HG02623 (cell line): ENCODE results near the gene SLC2A2.

Experiments
- ATAC-seq: cut with Tn5 transposase; IDR thresholded peaks from one replicate; pipeline ENCODE4 v1.9.1; 2021; ENCODE audit warnings: moderate library complexity; ENCODE audit not compliant: unreplicated experiment

The SLC2A2 gene

DNA sequence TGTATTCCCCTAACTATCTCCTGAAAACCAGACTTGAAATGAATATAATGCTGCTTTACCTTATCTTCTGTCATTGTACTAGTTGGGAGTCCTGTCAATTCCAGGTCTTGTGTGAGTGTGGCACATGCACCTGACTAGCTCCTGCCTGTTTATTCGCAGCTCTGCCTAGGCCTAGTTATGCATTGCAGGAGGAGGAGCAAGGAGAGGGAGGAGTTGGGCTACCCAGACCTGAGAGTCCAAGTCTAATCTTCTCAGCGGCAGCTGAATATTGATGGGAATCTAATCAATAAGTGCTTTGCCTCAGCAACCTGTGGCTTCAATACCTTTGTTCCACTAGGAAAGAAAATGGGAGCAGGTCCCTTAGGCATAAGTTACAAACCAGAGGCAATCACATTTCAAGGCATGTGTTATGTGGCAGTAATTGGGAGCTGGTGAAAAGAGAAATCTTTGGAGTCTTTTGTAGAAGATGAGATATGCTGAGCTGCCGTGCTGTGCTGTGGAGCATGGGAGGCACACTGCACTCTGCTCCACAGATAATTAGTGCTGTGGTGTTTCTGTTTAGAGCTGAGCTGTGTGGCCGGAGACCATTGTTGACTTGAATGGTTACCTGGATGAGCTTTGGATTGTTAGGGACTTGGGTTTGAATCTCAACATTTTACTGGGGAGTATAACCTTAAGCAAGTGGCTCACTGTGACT is at the start of gene SLC2A2:
SLC2A2 (minus strand) TSS at position 124 of the 697 bp plus-strand sequence; CDS start at position 74, 50 bp downstream.
- no peak for ATAC-seq

DNA sequence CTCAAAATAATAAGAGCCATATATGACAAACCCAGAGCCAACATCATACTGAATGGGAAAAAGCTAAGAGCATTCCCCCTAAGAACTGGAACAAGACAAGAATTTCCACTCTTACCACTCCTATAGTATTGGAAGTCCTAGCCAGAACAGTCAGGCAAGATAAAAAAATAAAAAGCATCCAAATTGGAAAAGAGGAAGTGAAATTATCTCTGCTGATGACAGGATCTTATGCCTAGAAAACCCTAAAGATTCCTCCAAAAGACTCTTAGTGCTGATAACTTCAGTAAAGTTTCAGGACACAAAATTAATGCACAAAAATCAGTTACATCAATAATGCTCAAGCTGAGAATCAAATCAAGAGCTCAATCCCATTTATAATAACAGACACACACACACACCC is 45.9 kb upstream of the SLC2A2 start:
- ATAC-seq = no peak

DNA sequence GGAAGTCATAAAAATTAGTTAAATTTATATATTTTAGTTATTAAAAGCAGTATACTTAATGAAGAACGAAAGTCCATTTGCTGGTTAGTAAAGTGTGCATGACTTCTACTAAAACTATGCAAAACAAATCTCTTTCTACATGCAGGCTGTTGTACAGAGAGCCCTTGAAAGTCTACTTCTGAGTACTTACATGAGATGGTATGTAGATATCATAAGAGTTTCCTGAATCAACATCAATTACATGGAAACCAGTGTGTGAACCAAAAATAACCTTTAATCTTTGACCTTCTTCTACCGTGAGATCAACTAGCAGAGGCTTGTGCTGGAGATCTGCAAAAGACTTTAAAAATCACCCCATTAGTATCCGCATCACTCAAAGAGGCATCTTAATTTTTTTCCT is 42.1 kb upstream of the SLC2A2 start:
- no peak for ATAC-seq

DNA sequence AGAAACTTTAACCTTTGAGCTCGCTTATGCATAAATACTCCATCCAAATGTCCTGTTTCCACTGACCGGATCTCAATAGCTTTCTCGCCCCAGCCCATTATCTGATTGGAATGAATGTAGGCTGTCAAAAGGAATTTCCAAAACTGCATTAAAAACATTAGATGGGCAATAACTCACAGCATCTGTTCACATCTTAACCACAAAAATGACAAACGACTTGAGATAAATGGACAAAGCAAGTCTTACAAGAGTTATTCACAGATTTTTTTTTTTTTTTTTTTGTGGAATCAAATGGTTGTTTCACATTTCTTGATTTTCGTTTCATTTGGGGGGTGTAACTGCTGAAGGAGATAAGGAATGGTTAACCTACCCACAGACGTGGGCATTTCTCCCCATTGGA is 39.7 kb upstream of the SLC2A2 start:
- ATAC-seq = no peak

DNA sequence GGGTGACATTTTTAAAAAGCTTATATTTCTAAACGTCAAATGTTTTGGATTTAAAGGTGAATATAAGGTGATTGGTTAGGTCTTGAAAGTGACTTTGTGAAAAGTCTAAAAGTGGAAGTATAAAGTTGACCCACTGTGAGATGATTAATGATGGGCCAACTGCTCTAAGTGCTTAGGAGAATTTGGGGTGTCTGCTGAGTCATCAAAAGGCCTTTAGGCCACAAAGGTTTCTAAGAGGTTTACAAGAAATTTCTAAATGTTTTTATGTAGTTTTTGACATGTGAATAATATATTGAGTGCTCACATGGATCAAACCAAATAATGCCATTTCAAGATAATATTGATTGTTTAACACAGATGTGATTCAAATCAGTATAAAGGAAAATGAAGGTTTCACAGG is 39.2 kb upstream of the SLC2A2 start:
- no peak for ATAC-seq

DNA sequence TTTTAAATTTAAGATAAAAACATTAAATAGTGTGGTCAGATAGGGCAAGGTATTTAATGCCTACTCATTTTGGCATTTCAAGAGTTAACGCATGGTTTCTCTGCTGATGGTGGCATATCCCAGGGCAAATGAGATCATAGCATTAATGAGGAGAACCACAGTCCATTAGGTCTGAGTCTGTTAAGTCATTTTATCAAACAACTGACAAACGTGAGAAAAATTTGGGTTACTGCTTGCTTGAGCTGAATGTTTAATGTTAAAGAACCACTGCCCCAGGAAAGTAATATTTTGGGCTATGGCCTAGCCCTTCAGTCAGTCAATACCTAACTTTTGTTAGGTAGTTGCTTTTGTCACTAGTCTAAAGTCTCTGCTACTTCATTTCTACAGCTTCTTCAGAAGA is 37.9 kb upstream of the SLC2A2 start:
- no peak for ATAC-seq

DNA sequence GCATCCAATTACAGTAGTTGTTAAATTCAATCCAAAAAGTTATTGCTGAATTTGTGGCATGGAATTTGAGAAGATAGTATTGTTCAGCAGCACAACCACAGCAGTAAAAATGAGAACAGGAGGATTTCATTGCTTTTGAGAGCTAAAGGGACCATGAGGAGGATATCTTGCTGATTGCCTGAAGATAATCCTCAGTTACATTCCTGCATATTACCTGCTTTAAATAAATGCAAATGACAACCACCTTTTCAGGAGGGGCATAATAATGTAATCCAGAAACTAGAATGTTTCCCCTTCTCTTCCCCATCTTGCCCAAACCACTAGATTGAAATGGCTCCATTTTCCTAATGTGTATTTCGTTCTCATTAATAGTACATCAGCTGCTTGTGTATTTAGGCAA is 35.2 kb upstream of the SLC2A2 start:
- ATAC-seq = no peak

DNA sequence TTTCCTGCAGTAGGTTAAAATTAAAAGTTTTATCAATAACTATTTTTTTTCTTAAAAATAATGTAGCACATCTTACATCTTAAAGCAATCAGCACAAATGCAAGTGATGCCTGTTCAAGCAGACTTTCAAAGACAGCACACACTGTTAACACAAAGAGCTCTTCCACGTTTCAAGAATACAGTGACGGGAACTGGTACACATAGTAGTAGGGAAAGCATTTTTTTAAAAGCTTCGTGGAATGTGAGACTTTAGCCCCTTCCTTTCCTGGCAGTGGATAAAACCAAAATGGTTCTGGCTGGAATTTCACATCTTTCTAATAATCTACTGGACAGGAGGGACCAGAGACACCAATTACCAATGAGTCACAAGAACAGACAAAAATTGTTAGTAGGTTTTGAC is 33.5 kb upstream of the SLC2A2 start:
- ATAC-seq = no peak

DNA sequence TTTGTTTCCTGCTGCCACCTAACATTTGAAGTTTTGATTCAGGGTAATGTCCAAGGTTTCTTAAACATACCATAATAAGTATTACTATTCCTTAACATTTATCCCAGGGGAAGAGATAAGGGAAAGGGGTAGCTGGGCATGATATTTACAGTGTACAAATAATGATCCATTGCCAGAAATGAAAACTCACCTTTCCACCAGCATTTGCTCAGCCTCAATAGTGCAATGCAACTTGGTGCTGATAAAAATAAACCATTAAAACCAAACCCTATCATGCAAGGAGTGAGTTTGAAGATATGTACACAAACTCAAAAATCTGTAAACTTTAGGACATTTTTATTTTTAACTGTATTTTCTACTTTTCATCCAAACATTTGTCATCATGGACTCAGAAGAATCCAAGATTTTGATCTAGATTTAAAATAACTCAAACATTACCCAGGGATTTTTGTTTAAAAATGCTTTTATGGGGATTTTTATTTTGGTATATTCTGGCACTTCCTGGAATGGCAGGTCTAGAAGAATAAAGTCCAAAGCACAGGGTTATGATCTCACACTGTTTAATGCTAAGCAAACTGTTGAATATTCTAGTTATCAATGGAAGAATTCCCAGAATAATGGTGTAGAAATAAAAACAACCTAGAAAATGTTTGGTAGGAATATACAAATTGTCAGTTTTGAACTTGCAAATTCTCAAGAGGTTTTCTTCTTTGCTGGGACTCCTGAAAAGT is 32.5 kb upstream of the SLC2A2 start:
- no peak for ATAC-seq

DNA sequence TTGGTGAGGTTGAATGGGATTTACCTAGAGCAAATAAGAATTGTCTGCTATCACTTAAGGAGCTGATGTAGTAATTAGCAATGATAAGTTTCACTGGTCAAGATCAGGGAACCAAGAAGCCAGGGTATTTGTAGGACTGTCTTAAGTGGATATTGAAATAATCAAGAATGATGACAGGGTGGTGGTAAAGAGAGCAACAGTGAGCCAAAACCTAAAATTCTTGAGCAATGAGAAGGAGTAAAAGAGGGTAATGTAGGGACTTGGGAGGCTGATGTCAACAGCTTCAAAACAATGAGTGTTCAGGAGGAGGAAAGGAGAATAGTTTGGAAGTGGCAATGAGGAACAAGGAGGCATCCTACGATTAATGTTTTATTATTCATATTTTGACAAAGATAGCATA is 31.5 kb upstream of the SLC2A2 start:
- ATAC-seq = no peak

DNA sequence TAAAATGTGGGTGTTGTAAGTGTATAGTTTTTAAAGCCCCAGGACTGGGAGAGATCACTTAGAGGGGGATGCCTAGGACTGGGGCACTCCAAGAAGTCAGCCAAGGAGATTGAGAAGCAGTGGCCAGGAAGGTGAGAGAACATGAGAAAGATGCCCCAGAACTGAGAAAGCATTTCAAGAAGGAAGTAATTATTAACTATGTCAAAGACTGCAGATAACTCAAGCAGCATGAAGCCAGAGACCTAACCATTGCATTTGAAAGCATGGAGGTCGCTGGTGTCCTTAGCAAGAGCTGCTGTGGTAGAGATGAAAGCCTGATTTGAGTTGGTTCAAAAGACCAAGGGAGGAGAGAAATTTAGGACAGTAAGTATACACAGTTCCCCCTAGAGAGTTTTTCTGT is 30.6 kb upstream of the SLC2A2 start:
- no peak for ATAC-seq

DNA sequence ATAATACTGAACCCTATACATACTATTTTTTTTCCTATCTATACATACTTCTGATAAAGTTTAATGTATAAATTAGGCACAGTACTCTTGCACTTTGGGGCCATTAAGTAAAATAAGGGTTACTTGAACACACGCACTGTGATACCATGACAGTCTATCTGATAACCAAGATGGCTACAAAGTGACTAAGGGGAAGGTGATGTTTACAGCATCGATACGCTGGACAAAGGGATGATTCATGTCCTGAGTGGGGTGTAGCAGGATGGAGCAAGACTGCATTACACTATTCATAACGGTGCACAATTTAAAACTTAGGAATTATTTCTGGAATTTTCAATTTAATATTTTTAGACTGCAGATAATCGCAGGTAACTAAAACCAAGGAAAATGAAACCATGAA is 30.0 kb upstream of the SLC2A2 start:
- no peak for ATAC-seq

DNA sequence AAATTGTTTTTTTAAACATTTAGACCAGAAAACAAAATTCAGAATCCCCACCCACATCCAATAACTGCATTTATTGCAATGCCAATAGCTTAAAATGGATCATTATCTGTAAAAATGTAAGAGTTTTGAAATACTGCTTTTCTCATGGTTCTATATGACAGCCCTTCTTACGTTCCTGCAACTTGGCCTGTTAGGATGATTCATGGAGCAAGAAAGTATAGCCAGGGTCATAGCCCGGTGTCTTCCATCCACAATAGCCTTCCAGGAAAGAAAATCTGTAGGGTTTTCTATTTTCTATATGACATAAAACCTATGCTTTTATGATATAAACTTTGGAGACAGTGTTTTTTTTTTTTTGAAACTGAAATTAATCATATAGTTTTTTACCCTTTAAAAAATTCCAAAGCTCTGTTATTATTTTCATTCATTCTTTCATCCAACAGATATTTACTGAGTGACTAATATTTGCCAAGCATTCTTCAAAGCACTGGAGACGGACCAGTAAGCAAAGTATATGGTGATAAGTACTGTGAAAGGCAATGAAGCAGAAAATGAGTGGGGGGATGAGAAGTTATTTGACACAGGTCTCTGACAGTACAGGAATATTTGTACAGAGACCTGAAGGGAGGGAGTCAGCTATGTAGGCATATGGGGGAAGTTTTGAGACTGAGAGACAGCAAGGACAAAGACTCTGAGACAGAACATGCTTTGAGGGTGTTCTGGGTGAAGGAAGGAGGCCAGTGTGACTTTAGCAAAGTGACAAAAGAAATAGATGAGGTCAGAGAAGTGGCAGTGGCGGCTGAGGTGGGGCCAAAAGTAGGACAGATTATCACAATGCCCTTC is 29.0 kb upstream of the SLC2A2 start:
- no peak for ATAC-seq

DNA sequence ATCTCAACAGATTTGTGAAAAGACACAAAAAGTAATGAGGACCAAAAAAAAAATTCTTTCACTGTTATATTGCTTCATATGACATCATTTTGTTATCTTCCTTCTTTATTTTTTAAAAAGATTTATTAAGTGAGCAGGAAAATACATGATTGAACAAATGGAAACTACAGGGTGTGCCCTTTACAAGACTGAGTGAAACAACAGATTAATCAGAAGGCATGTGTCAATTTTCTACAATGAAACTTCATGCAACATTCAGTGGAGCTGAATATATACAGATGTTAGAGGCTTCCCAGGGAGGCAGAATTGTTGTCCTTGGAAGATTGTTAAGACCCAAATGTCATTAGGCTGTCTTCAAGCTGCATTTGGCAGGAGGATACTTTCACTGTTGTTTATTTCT is 28.4 kb upstream of the SLC2A2 start:
- ATAC-seq = no peak

DNA sequence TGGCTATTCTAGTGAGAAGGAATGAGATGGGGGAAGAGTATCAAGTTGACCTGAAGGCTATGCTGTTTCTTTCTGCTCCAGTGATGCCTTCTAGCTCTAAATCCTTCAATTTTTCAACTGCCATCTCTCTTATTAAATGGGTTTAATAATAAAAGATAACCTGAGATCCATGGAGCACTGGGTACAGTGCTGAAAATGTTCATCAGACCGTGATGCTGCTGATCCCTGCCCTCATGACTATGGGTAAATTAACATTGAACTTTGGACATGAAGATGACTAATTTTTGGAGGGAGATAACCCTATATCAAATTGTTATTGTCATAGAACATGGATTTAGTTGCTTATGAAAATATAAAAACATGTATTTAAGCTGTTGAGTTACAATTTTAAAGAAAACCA is 27.7 kb upstream of the SLC2A2 start:
- no peak for ATAC-seq

DNA sequence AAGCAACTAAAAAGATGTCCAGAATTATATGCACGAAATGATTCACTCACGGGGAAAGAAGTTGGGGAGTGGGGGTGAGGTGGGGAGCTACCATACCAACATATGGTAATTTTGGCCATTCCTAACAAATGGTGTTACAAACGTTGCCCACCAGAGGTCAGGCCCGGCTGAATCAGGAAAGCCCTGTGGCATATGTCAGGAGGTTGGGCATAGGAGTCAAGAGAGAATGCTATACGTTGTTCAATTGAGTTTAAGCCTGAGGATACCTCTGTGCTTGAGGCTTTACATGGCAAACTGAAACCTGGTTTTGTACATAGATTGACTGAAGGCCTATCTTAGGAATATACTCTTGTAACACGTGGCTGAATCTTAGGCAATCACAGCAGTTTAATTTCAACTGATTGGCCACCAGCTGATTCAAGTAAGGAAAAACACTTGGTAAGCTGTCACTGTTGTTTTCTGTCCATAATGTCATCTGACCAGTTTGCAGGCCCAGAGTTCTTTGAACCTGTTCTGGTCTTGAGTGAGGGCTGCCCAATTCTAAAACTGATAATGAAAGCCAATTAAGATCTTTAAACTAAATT is 23.4 kb upstream of the SLC2A2 start:
- peak; percentile 85 for ATAC-seq

DNA sequence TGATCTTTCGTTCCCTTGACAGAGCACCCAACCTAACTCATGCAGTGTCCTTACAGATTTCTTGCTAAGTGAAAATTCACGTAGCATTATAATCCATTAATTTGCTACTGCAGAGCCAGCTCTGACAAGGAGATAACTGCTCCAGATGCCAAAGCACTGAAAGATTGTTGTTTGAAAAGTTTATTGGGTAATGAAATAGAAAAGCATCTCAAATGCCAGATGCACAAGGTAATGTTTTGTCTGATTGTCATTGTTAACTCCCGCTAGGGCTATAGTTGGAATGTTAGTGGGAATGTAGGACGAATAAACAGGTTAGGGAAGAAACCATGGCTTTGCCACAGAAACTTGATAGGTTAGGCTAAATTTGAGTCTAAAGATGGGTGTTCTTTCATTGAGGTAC is 20.2 kb upstream of the SLC2A2 start:
- ATAC-seq = no peak

DNA sequence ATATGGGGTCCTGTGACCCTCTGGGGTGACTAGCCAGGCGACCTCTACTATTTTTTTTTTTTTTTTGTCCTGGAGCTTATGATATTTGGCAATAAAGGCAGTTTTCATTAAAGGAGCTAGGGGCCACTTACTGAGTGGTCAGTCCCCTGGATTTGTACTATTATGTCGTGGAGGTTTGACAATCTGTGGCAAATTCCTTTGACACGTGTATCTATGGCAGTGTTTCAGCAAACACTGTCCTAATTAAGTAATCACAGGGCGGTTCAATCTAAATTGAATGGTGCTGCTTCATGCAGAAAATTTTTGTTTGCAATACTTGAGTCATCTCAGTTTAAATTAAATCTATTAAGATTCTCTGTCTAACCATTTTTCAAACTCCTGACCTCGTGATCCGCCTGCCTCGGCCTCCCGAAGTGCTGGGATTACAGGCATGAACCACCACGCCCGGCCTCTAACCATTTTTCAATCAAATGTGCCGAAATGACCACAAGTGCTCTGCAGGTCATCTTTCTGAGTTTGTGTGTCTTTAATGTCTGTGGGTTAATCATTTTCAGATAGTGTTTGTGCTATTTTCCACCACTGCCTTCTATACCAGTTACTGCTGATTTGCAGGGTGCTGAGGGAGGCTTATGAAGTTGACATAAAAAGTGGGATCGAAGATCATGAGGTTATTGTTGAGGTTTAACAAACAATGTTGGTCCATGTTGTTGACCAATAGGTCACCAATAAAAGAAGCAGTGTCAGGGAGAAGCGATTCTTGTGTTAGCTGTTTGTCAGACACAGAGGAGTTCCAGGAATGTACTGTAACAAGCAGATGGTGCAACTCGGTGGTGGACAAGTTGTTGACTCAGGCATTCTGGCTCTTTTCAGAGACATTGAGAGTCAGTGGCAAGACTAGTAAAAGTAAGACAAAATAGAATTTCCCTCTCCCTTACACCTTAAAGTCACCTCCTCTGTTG is 18.6 kb upstream of the SLC2A2 start:
- no peak for ATAC-seq

DNA sequence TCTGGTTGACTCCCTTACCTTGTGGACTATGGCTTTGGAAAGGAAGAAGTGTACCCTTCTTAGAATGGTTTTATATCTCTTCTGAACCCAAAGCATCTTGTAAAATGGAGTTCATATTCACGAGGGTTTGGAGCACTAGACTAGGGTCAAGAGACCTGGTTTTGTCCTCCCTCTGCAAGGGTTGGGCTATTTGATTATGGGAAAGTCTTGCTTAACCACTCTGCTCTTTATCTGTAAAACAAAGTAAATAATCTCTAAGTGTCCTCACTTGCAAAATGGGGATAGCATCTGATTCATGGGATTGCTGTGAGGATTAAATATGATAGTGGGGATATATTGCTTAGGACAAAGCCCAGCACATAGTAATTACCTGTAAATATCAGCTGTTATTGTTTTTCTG is 17.9 kb upstream of the SLC2A2 start:
- no peak for ATAC-seq

DNA sequence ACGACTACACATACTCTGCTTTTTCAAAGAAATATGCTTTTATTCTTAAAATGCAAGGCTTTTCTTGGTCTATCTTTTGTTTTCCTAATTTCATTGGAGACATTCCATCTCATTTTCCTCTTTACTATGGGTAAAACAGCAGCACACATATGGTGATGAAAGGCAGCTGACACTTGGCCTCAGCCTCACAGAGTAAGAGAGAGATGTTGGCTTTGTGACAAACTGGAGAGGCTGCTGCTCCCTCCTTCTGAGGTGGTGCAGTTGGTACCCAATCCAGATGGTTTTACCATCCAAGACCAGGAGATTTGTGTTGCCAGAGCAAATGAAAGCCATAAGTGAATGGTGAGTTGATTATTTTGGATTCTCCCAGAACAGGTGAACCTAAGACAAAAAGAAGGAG is 13.2 kb upstream of the SLC2A2 start:
- ATAC-seq = no peak
